Esophagus squamous epithelium (tissue), 5 donors: ENCODE results near the gene MLLT3. TPM values are rescaled to one million over a fixed set of nuclear protein-coding genes. Genes with fewer than 3 reads are reported as not detected.

Experiments used
- DNase-seq: peaks from one replicate; lab custom pipeline; 2025; lab: John Stamatoyannopoulos, UW
- H3K27ac ChIP-seq, 4 donors: fragments of 200-600 bp; sonication (generic); one replicate each; pipeline ENCODE4 v1.5.1; 2016 to 2019; ENCODE audit warnings: mild to moderate bottlenecking in 1 of 4
- H3K27me3 ChIP-seq, 4 donors: fragments of 200-600 bp; sonication (generic); 1 replicate in 3 of 4; 2 replicates in 1 of 4; pipeline versions ENCODE4 v1.5.1 to v1.6.0; 2017 to 2021; ENCODE audit warnings: antibody characterized with exemption in 1 of 4
- H3K36me3 ChIP-seq, 3 donors: fragments of 200-600 bp; sonication (generic); one replicate each; pipeline ENCODE4 v1.5.1; 2016 to 2019
- H3K4me1 ChIP-seq, 3 donors: fragments of 200-600 bp; sonication (generic); one replicate each; pipeline ENCODE4 v1.5.1; 2017 to 2019
- H3K4me3 ChIP-seq, 4 donors: fragments of 200-600 bp; sonication (generic); 1 replicate in 3 of 4; 2 replicates in 1 of 4; pipeline ENCODE4 v1.5.1; 2016 to 2019; ENCODE audit warnings: mild to moderate bottlenecking in 2 of 4, moderate library complexity in 1 of 4
- H3K9me3 ChIP-seq, 3 donors: fragments of 200-600 bp; sonication (generic); one replicate each; pipeline ENCODE4 v1.5.1; 2016 to 2019
- CTCF ChIP-seq, 6 experiments: fragments of 450-650 bp in 4 of 6; fragments of 200-600 bp in 2 of 6; sonication (generic) in 2 of 6; IDR thresholded peaks; one replicate each; pipeline ENCODE4 v1.5.1; 2016 to 2019; ENCODE audit warnings: antibody characterized with exemption in 6 of 6, mild to moderate bottlenecking in 4 of 6, moderate library complexity in 4 of 6
- POLR2A ChIP-seq, 4 donors: fragments of 450-650 bp; IDR thresholded peaks; one replicate each; pipeline ENCODE4 v1.6.1; 2017; ENCODE audit warnings: antibody characterized with exemption in 4 of 4, mild to moderate bottlenecking in 4 of 4, moderate library complexity in 3 of 4
- WGBS, 2 donors: methylation state at CpG; one replicate each; pipeline ENCODE4 v1.1.5; 2018; 5-methylcytosine and 5-hydroxymethylcytosine counted together
- intact Hi-C: fragments of 100-400 bp; cut with DNase I; formaldehyde crosslinking; loops from one replicate; pipeline ENCODE4 v1.15.0; 2022
- total RNA-seq, 4 donors: library from RNA; depleted of rRNA; stranded (reverse); fragments of >200 nt; gene quantifications; one replicate each; pipeline ENCODE4 v1.1.0, GENCODE V29; 2016
- donor health status: DM: yes; HTN: yes; CAD: no.

Gene MLLT3
- total RNA-seq, 4 donors from 2014 or later: 8.2 to 21.5 (median 8.6) TPM

DNA sequence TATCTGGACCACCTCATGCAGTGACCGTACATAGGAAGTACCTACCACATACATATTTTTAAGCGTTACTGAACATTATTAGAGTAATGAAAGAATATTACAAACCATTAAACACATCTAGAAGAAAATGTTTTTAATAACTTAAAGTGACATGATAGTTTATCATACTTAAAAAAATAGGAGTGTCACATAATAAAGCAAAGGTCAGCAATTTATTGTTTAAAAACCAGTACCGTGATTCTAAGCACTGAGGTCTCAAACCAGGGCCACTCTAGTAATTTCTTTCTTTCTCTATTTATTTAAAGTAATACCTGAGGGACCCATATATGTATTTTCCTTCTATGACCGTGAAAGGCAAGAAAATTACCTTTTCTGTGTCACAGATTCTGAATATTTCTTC, 216.0 kb downstream of the MLLT3 start:
- DNase-seq: no peak
- H3K4me3 ChIP-seq: no peak overlapping the region
- intact Hi-C loops: no loop called here
- H3K27ac ChIP-seq: no peak overlapping the region
- no peaks in the 10 kb centered on the region for H3K4me1 ChIP-seq
- no peaks in the 10 kb centered on the region for H3K9me3 ChIP-seq
- WGBS, 2 donors: 89 to 95% methylated on average over 4 of the region's 4 CpGs
- TF ChIP-seq POLR2A (IDR thresholded peaks at IDR 0.05) (no peak), CTCF (IDR thresholded peaks at IDR 0.05) (no peak)
- no peaks in the 10 kb centered on the region for H3K36me3 ChIP-seq
- H3K27me3 ChIP-seq: no peaks in the 10 kb centered on the region

DNA sequence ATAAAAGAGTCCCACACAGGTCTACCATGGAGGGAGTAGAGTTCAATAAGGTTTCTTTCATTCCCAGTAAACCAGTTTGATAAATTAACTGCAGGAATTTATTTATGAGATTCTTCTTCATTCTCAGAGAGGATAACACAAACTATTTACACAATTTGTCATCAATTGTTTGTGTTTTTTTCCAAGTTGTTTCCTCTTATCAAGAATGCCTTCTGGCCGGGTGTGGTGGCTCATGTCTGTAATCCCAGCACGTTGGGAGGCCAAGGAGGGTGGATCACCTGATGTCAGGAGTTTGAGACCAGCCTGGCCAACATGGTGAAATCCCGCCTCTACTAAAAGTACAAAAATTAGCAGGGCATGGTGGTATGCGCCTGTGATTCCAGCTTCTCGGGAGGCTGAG, 216.7 kb downstream of the MLLT3 start:
- Histone ChIP-seq H3K4me1 (no peaks in the 10 kb centered on the region), H3K4me3 (no peak overlapping the region), H3K27ac (no peak overlapping the region), H3K9me3 (no peaks in the 10 kb centered on the region), H3K36me3 (no peaks in the 10 kb centered on the region), H3K27me3 (no peaks in the 10 kb centered on the region)
- 82 to 87% methylated on average over 5 of the region's 5 CpGs for WGBS, 2 donors
- no peak for TF ChIP-seq POLR2A (IDR thresholded peaks at IDR 0.05)
- no peak for TF ChIP-seq CTCF (IDR thresholded peaks at IDR 0.05)
- intact Hi-C loops: no loop called here
- DNase-seq: no peak

DNA sequence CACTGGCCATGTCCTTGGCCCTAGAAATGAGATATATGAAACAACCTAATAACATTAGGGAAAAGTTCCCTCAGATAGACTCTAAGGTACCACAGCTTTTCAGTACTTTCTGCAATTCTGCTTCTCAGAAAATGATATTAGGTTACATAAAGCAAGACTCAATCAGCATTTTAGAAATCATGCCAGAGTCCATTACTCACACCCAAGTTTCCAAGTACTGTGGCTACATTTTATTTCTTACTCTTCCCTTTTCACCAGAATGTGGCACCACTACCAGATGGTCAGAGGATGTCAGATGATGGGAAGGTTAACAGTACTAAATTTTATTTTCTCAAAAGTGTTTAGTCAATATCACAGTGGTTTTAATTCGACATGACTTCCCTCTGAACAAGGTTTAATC, 217.2 kb downstream of the MLLT3 start:
- DNase-seq: no peak
- Histone ChIP-seq H3K27ac (no peak overlapping the region), H3K4me3 (no peak overlapping the region), H3K9me3 (no peaks in the 10 kb centered on the region), H3K4me1 (no peaks in the 10 kb centered on the region), H3K36me3 (no peaks in the 10 kb centered on the region), H3K27me3 (no peaks in the 10 kb centered on the region)
- 65 to 82% methylated on average over 1 of the region's 1 CpG for WGBS, 2 donors
- TF ChIP-seq CTCF (IDR thresholded peaks at IDR 0.05): no peak
- no peak for TF ChIP-seq POLR2A (IDR thresholded peaks at IDR 0.05)
- intact Hi-C loops: no loop called here

GRCh38 chr9:20404192-20404813, 218.0 kb downstream of the MLLT3 start:
- TF ChIP-seq CTCF (IDR thresholded peaks at IDR 0.05) (no peak), POLR2A (IDR thresholded peaks at IDR 0.05) (no peak)
- Histone ChIP-seq H3K36me3 (no peaks in the 10 kb centered on the region), H3K4me3 (no peak overlapping the region), H3K27me3 (no peaks in the 10 kb centered on the region), H3K4me1 (no peaks in the 10 kb centered on the region), H3K9me3 (no peaks in the 10 kb centered on the region), H3K27ac (no peak overlapping the region)
- intact Hi-C loops: no loop called here
- DNase-seq: no peak
- WGBS, 2 donors: 91 to 97% methylated on average over 7 of the region's 7 CpGs

DNA sequence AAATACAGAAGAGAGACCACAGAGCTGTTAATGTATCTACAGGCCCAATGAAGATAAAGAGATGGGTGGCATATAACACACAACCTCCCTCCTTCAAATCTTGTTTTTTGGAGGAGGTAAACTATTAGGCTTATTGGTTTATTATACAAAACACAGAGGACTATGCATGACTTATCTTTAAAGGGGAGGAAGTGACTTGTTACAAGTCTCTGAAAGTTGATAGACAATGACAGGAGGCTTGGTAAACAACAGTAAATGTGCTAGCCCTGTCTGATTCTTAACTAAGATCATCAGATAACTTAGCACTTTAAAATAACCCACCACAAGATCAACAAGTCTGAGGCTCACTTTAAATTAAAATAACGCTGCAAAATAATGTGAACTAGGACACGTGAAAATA, 219.0 kb downstream of the MLLT3 start:
- TF ChIP-seq CTCF (IDR thresholded peaks at IDR 0.05) (no peak), POLR2A (IDR thresholded peaks at IDR 0.05) (no peak)
- intact Hi-C loops: no loop called here
- WGBS, 2 donors: 86 to 90% methylated on average over 2 of the region's 2 CpGs

More for the DNA sequence above, 219.0 kb downstream of the MLLT3 start:
- no peak for DNase-seq
- Histone ChIP-seq H3K4me3 (no peak overlapping the region), H3K4me1 (no peaks in the 10 kb centered on the region), H3K9me3 (no peaks in the 10 kb centered on the region), H3K27ac (no peak overlapping the region), H3K36me3 (no peaks in the 10 kb centered on the region), H3K27me3 (no peaks in the 10 kb centered on the region)
